Nephron progenitor cell (in vitro differentiated cells): ENCODE results near the gene LRIG3.

Source experiments
- DNase-seq: peaks from one replicate; pipeline ENCODE4 v3.0.0; 2021
- H3K27ac Mint-ChIP-seq: 2 replicates; pipeline ENCODE4 v1.8.0; 2021; ENCODE audit warnings: mild to moderate bottlenecking, moderate library complexity, mixed read lengths
- H3K27me3 Mint-ChIP-seq: 2 replicates; pipeline ENCODE4 v1.8.0; 2021; ENCODE audit warnings: mild to moderate bottlenecking, low read depth, mixed read lengths; ENCODE audit not compliant: poor library complexity
- H3K36me3 Mint-ChIP-seq: 2 replicates; pipeline ENCODE4 v1.8.0; 2021; ENCODE audit warnings: low read depth, mixed read lengths
- H3K4me1 Mint-ChIP-seq: 2 replicates; pipeline ENCODE4 v1.8.0; 2021; ENCODE audit warnings: mixed read lengths
- H3K4me3 Mint-ChIP-seq: 2 replicates; pipeline ENCODE4 v1.8.0; 2021; ENCODE audit warnings: mild to moderate bottlenecking, moderate library complexity, mixed read lengths
- H3K9me3 Mint-ChIP-seq: 2 replicates; pipeline ENCODE4 v1.8.0; 2021; ENCODE audit warnings: mild to moderate bottlenecking, moderate library complexity, mixed read lengths
- CTCF ChIP-seq: fragments of 200-600 bp; sonication (generic); IDR thresholded peaks from 2 replicates; pipeline ENCODE4 v1.5.0; 2021; ENCODE audit warnings: antibody characterized with exemption

The LRIG3 gene

GRCh38 chr12:58961906-58962305, 41.6 kb upstream of the LRIG3 start:
- DNase-seq = no peak
- Mint-ChIP-seq H3K4me3 (no peak overlapping the region), H3K9me3 (peaks cover 5% of the 10 kb centered on the region), H3K4me1 (peaks cover 54% of the 10 kb centered on the region), H3K27me3 (no peaks in the 10 kb centered on the region), H3K36me3 (no peaks in the 10 kb centered on the region), H3K27ac (peak overlapping the region; percentile 79)
- TF ChIP-seq CTCF = no peak

- H3K27me3 Mint-ChIP-seq = no peaks in the 10 kb centered on the region
- peaks cover 54% of the 10 kb centered on the region for H3K4me1 Mint-ChIP-seq
- peaks cover 5% of the 10 kb centered on the region for H3K9me3 Mint-ChIP-seq
- H3K4me3 Mint-ChIP-seq = peak overlapping the region; percentile 16
- H3K27ac Mint-ChIP-seq = peak overlapping the region; percentile 74
- no peak for DNase-seq
- no peaks in the 10 kb centered on the region for H3K36me3 Mint-ChIP-seq
- TF ChIP-seq CTCF = no peak
These were observed 40.9 kb upstream of the LRIG3 start for GRCh38 chr12:58961166-58961565.

- no peaks in the 10 kb centered on the region for H3K36me3 Mint-ChIP-seq
- H3K27ac Mint-ChIP-seq = no peak overlapping the region
- H3K27me3 Mint-ChIP-seq = no peaks in the 10 kb centered on the region
- peaks cover 54% of the 10 kb centered on the region for H3K4me1 Mint-ChIP-seq
- no peak overlapping the region for H3K4me3 Mint-ChIP-seq
- no peak for DNase-seq
- TF ChIP-seq CTCF = no peak
- H3K9me3 Mint-ChIP-seq = peaks cover 5% of the 10 kb centered on the region
These were observed 39.5 kb upstream of the LRIG3 start for GRCh38 chr12:58959639-58960300.

- Mint-ChIP-seq H3K4me3 (no peak overlapping the region), H3K9me3 (no peaks in the 10 kb centered on the region), H3K27me3 (no peaks in the 10 kb centered on the region), H3K27ac (peak overlapping the region; percentile 37), H3K4me1 (peaks cover 57% of the 10 kb centered on the region), H3K36me3 (no peaks in the 10 kb centered on the region)
- no peak for TF ChIP-seq CTCF
- DNase-seq = no peak
These were observed 37.0 kb upstream of the LRIG3 start for GRCh38 chr12:58957298-58957697.

- Mint-ChIP-seq H3K9me3 (no peaks in the 10 kb centered on the region), H3K4me1 (peaks cover 43% of the 10 kb centered on the region), H3K27me3 (no peaks in the 10 kb centered on the region), H3K4me3 (no peak overlapping the region), H3K36me3 (no peaks in the 10 kb centered on the region), H3K27ac (no peak overlapping the region)
- TF ChIP-seq CTCF = no peak
- no peak for DNase-seq
These were observed 35.5 kb upstream of the LRIG3 start for GRCh38 chr12:58955849-58956248.

- no peak overlapping the region for H3K27ac Mint-ChIP-seq
These were observed 33.7 kb upstream of the LRIG3 start for GRCh38 chr12:58954002-58954401.

More at GRCh38 chr12:58954002-58954401, 33.7 kb upstream of the LRIG3 start:
- DNase-seq = no peak
- H3K4me3 Mint-ChIP-seq = peak overlapping the region; percentile 12
- peaks cover 31% of the 10 kb centered on the region for H3K4me1 Mint-ChIP-seq
- peaks cover 11% of the 10 kb centered on the region for H3K9me3 Mint-ChIP-seq
- H3K27me3 Mint-ChIP-seq = no peaks in the 10 kb centered on the region
- peaks cover 10% of the 10 kb centered on the region for H3K36me3 Mint-ChIP-seq
- TF ChIP-seq CTCF = no peak
